HT-29 (cell line): ENCODE data around the gene NPHP4. TPM values are rescaled to one million over a fixed set of nuclear protein-coding genes. Genes with fewer than 3 reads are reported as not detected.

Experiments used
- DNase-seq: peaks from one replicate; pipeline ENCODE4 v3.0.0-alpha.2; 2015; ENCODE audit warnings: low spot score
- total RNA-seq: library from RNA; depleted of rRNA; stranded (reverse); fragments of >200 nt; shearing (Covaris generic); gene quantifications from 2 replicates; pipeline ENCODE4 v1.2.3, GENCODE V29; 2014

The NPHP4 gene
- total RNA-seq, 1 experiment from 2014 or later = 15.8 TPM

GRCh38 chr1:5832916-5833895 is 159.0 kb downstream of the NPHP4 start:
- DNase-seq = no peak

- DNase-seq = no peak
Observed at GRCh38 chr1:5831600-5832335, 160.5 kb downstream of the NPHP4 start.

GRCh38 chr1:5830771-5831599 is 161.2 kb downstream of the NPHP4 start:
- no peak for DNase-seq

GRCh38 chr1:5829414-5829813 is 162.8 kb downstream of the NPHP4 start:
- DNase-seq = no peak

GRCh38 chr1:5828308-5828935 is 163.8 kb downstream of the NPHP4 start:
- DNase-seq = no peak

- DNase-seq = no peak
Observed at GRCh38 chr1:5827516-5827915, 164.7 kb downstream of the NPHP4 start.

- no peak for DNase-seq
Observed at GRCh38 chr1:5826601-5827000, 165.6 kb downstream of the NPHP4 start.

GRCh38 chr1:5822726-5823125 is 169.5 kb downstream of the NPHP4 start:
- no peak for DNase-seq

GRCh38 chr1:5822266-5822665 is 170.0 kb downstream of the NPHP4 start:
- DNase-seq = no peak

- DNase-seq = no peak
Observed at GRCh38 chr1:5821540-5822176, 170.6 kb downstream of the NPHP4 start.

- no peak for DNase-seq
Observed at GRCh38 chr1:5820026-5820421, 172.2 kb downstream of the NPHP4 start.

- no peak for DNase-seq
Observed at GRCh38 chr1:5819391-5820025, 172.7 kb downstream of the NPHP4 start.

GRCh38 chr1:5818755-5819154 is 173.5 kb downstream of the NPHP4 start:
- no peak for DNase-seq

- DNase-seq = no peak
Observed at GRCh38 chr1:5815716-5816115, 176.5 kb downstream of the NPHP4 start.

- DNase-seq = no peak
Observed at GRCh38 chr1:5815211-5815610, 177.0 kb downstream of the NPHP4 start.

GRCh38 chr1:5814046-5814619 is 178.1 kb downstream of the NPHP4 start:
- DNase-seq = no peak

- DNase-seq = no peak
Observed at GRCh38 chr1:5813480-5813879, 178.7 kb downstream of the NPHP4 start.
